ENCODE measurements around the gene PIGS. TPM values are rescaled to one million over a fixed set of nuclear protein-coding genes. Genes with fewer than 3 reads are reported as not detected.
"Not testable (repeated sequence)": the region's sequence is repeated elsewhere in the genome, so short reads cannot be mapped to it uniquely, and the experiment has no call there.

Gene PIGS
- polyA plus RNA-seq, 3 donors = 18.9 to 60.3 (median 24.8) TPM

GRCh38 chr17:28537219-28537610, 34.1 kb downstream of the PIGS start:
- WGBS, 3 donors = 49 to 80% (median 71%) methylated on average over 11 to 12 of the region's 12 CpGs
- no peak overlapping the region for H3K27ac ChIP-seq (ENCODE audit: low read depth, low read length)

GRCh38 chr17:28536532-28537218, 34.6 kb downstream of the PIGS start:
- 53 to 68% (median 67%) methylated on average over 9 of the region's 9 CpGs for WGBS, 3 donors
- H3K27ac ChIP-seq (ENCODE audit: low read depth, low read length) = no peak overlapping the region

GRCh38 chr17:28534740-28535375, 36.5 kb downstream of the PIGS start:
- WGBS, 3 donors = 86 to 87% (median 86%) methylated on average over 10 to 11 of the region's 11 CpGs
- H3K27ac ChIP-seq (ENCODE audit: low read depth, low read length) = no peak overlapping the region

- H3K27ac ChIP-seq (ENCODE audit: low read depth, low read length) = no peak overlapping the region
- 74 to 82% (median 81%) methylated on average over 16 of the region's 16 CpGs for whole genome bisulfite sequencing, 3 donors
Measured at GRCh38 chr17:28533091-28533807, 38.1 kb downstream of the PIGS start.

GRCh38 chr17:28532050-28532960, 39.0 kb downstream of the PIGS start:
- no peak overlapping the region for H3K27ac ChIP-seq (ENCODE audit: low read depth, low read length)
- WGBS, 3 donors = 72 to 92% (median 78%) methylated on average over 7 of the region's 7 CpGs

GRCh38 chr17:28530926-28531325, 40.4 kb downstream of the PIGS start:
- 76 to 80% (median 77%) methylated on average over 7 of the region's 7 CpGs for WGBS, 3 donors
- no peak overlapping the region for H3K27ac ChIP-seq (ENCODE audit: low read depth, low read length)

GRCh38 chr17:28530250-28530649, 41.1 kb downstream of the PIGS start:
- no peak overlapping the region for H3K27ac ChIP-seq (ENCODE audit: low read depth, low read length)
- 87 to 89% (median 88%) methylated on average over 4 of the region's 4 CpGs for WGBS, 3 donors

GRCh38 chr17:28529013-28529400, 42.3 kb downstream of the PIGS start:
- H3K27ac ChIP-seq (ENCODE audit: low read depth, low read length) = no peak overlapping the region
- WGBS, 3 donors = 90 to 95% (median 92%) methylated on average over 3 of the region's 3 CpGs

- WGBS, 3 donors = 73 to 88% (median 78%) methylated on average over 9 of the region's 9 CpGs
- H3K27ac ChIP-seq (ENCODE audit: low read depth, low read length) = no peak overlapping the region
Measured at GRCh38 chr17:28528327-28529012, 42.9 kb downstream of the PIGS start.

GRCh38 chr17:28527859-28528258, 43.5 kb downstream of the PIGS start:
- H3K27ac ChIP-seq (ENCODE audit: low read depth, low read length) = no peak overlapping the region
- WGBS, 3 donors = 24 to 96% (median 86%) methylated on average over 2 of the region's 2 CpGs

GRCh38 chr17:28527181-28527681, 44.1 kb downstream of the PIGS start:
- H3K27ac ChIP-seq (ENCODE audit: low read depth, low read length) = no peak overlapping the region

GRCh38 chr17:28526381-28526780, 44.9 kb downstream of the PIGS start:
- whole genome bisulfite sequencing, 3 donors = 52 to 77% (median 75%) methylated on average over 8 of the region's 8 CpGs
- no peak overlapping the region for H3K27ac ChIP-seq (ENCODE audit: low read depth, low read length)

More at GRCh38 chr17:28527181-28527681, 44.1 kb downstream of the PIGS start:
- 89 to 94% (median 93%) methylated on average over 2 of the region's 2 CpGs for whole genome bisulfite sequencing, 3 donors

GRCh38 chr17:28524476-28525424, 46.6 kb downstream of the PIGS start:
- 85 to 88% (median 86%) methylated on average over 25 of the region's 25 CpGs for WGBS, 3 donors
- no peak overlapping the region for H3K27ac ChIP-seq (ENCODE audit: low read depth, low read length)

- 88 to 90% (median 88%) methylated on average over 15 of the region's 15 CpGs for WGBS, 3 donors
Measured at GRCh38 chr17:28523876-28524275, 47.4 kb downstream of the PIGS start.

GRCh38 chr17:28523186-28523585, 48.1 kb downstream of the PIGS start:
- WGBS, 3 donors = 79 to 90% (median 87%) methylated on average over 6 of the region's 6 CpGs
- no peak overlapping the region for H3K27ac ChIP-seq (ENCODE audit: low read depth, low read length)

More at GRCh38 chr17:28523876-28524275, 47.4 kb downstream of the PIGS start:
- no peak overlapping the region for H3K27ac ChIP-seq (ENCODE audit: low read depth, low read length)

- H3K27ac ChIP-seq (ENCODE audit: low read depth, low read length) = not testable (repeated sequence)
- WGBS, 3 donors = 90 to 97% (median 94%) methylated on average over 4 of the region's 4 CpGs
Measured at GRCh38 chr17:28522281-28522680, 49.0 kb downstream of the PIGS start.

All from adipose tissue (tissue), 3 donors.